Measurements from ENCODE around the gene NOC2L.

DNA sequence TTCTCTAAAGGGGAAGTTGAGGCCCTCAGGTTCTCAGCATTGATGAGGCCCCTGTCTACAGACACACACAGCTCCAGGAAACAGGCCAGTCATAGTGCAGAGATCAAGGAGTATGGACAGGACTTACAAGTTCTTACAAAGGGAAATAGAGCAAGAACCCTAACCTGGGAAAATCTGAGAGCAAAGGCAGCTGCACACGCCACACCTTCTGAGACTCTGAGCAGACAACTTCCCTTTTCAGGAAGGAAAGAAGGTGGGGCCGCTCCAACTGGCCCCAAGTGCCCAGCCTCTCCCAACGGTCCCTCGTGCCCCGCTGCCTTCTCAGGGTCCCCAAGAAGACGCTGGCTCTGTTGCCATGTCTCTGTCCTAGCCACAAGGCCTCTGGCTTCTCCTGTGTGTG lies 3.6 kb downstream of the NOC2L start:
- no peak for TF ChIP-seq POLR2AphosphoS5 (IDR thresholded peaks at IDR 0.05; ENCODE audit: low read depth, low read length)
- TF ChIP-seq POU2F2 (IDR thresholded peaks at IDR 0.05; ENCODE audit: low read depth, low read length) = no peak
- no peak for TF ChIP-seq POLR2A (IDR thresholded peaks at IDR 0.05; ENCODE audit: low read depth, low read length)
- no peak for TF ChIP-seq SPI1 (IDR thresholded peaks at IDR 0.05; ENCODE audit: low read depth, low read length)
- no peak for TF ChIP-seq PAX5 (IDR thresholded peaks at IDR 0.05; ENCODE audit: insufficient read depth, low read length, severe bottlenecking)
